HEK293 (cell line): ENCODE data around the gene ZNF521.
A peak's percentile ranks its signal among the peaks of the same experiment; 100 is the strongest.

Experiments used
- MYNN ChIP-seq: fragments of 450-650 bp; formaldehyde crosslinking; IDR thresholded peaks from 2 replicates; pipeline ENCODE4 v1.5.1; 2016; ENCODE audit warnings: missing biosample characterization, missing genetic modification characterization, borderline replicate concordance
- MZF1 ChIP-seq: fragments of 450-650 bp; formaldehyde crosslinking; IDR thresholded peaks from 2 replicates; pipeline ENCODE4 v1.5.1; 2017; ENCODE audit warnings: missing biosample characterization, missing genetic modification characterization, borderline replicate concordance
- OSR2 ChIP-seq: fragments of 450-650 bp; formaldehyde crosslinking; IDR thresholded peaks from 2 replicates; pipeline ENCODE4 v1.5.1; 2016; ENCODE audit warnings: missing biosample characterization, missing genetic modification characterization
- SALL2 ChIP-seq: fragments of 450-650 bp; formaldehyde crosslinking; IDR thresholded peaks from 2 replicates; pipeline ENCODE4 v1.5.0; 2017; ENCODE audit warnings: missing biosample characterization, mild to moderate bottlenecking, missing genetic modification characterization, borderline replicate concordance
- SCRT1 ChIP-seq: fragments of 450-650 bp; formaldehyde crosslinking; IDR thresholded peaks from 2 replicates; pipeline ENCODE4 v1.5.1; 2016; ENCODE audit warnings: missing biosample characterization, missing genetic modification characterization, borderline replicate concordance
- SCRT2 ChIP-seq: fragments of 450-650 bp; formaldehyde crosslinking; IDR thresholded peaks from 2 replicates; pipeline ENCODE4 v1.5.1; 2016; ENCODE audit warnings: missing biosample characterization, missing genetic modification characterization
- SP7 ChIP-seq: fragments of 450-650 bp; formaldehyde crosslinking; IDR thresholded peaks from 2 replicates; pipeline ENCODE4 v1.5.1; 2016; ENCODE audit warnings: missing biosample characterization, missing genetic modification characterization
- TRIM28 ChIP-seq: IDR thresholded peaks from 2 replicates; pipeline ENCODE4 v1.6.1; 2011; ENCODE audit warnings: low read length, control low read depth, borderline replicate concordance
- WT1 ChIP-seq: fragments of 450-650 bp; formaldehyde crosslinking; IDR thresholded peaks from 2 replicates; pipeline ENCODE4 v1.5.1; 2016; ENCODE audit warnings: missing biosample characterization, missing genetic modification characterization
- ZBTB48 ChIP-seq: fragments of 450-650 bp; formaldehyde crosslinking; IDR thresholded peaks from 2 replicates; pipeline ENCODE4 v1.5.1; 2016; ENCODE audit warnings: missing biosample characterization, missing genetic modification characterization
- ZFP41 ChIP-seq: fragments of 450-650 bp; formaldehyde crosslinking; IDR thresholded peaks from 2 replicates; pipeline ENCODE4 v1.5.1; 2016; ENCODE audit warnings: missing biosample characterization, missing genetic modification characterization, borderline replicate concordance
- ZNF133 ChIP-seq: fragments of 450-650 bp; formaldehyde crosslinking; IDR thresholded peaks from 2 replicates; pipeline ENCODE4 v1.5.1; 2016; ENCODE audit warnings: missing biosample characterization, missing genetic modification characterization
- ZNF157 ChIP-seq: fragments of 450-650 bp; formaldehyde crosslinking; IDR thresholded peaks from 2 replicates; pipeline ENCODE4 v1.5.1; 2016; ENCODE audit warnings: missing biosample characterization, missing genetic modification characterization
- ZNF23 ChIP-seq: fragments of 450-650 bp; formaldehyde crosslinking; IDR thresholded peaks from 2 replicates; pipeline ENCODE4 v1.5.1; 2016; ENCODE audit warnings: missing biosample characterization, missing genetic modification characterization, borderline replicate concordance
- ZNF239 ChIP-seq: fragments of 450-650 bp; formaldehyde crosslinking; IDR thresholded peaks from 2 replicates; pipeline ENCODE4 v1.5.1; 2016; ENCODE audit warnings: missing biosample characterization, missing genetic modification characterization
- ZNF341 ChIP-seq: fragments of 450-650 bp; formaldehyde crosslinking; IDR thresholded peaks from 2 replicates; pipeline ENCODE4; 2016; ENCODE audit warnings: low read depth, missing biosample characterization, missing genetic modification characterization
- ZNF404 ChIP-seq: fragments of 450-650 bp; formaldehyde crosslinking; IDR thresholded peaks from 2 replicates; pipeline ENCODE4 v1.5.1; 2017; ENCODE audit warnings: missing biosample characterization, missing genetic modification characterization
- ZNF501 ChIP-seq: fragments of 450-650 bp; formaldehyde crosslinking; IDR thresholded peaks from 2 replicates; pipeline ENCODE4 v1.5.1; 2016; ENCODE audit warnings: missing biosample characterization, missing genetic modification characterization
- ZNF610 ChIP-seq: fragments of 450-650 bp; formaldehyde crosslinking; IDR thresholded peaks from 2 replicates; pipeline ENCODE4 v1.5.1; 2016; ENCODE audit warnings: missing biosample characterization, missing genetic modification characterization, borderline replicate concordance
- ZNF654 ChIP-seq: fragments of 450-650 bp; formaldehyde crosslinking; IDR thresholded peaks from 2 replicates; pipeline ENCODE4 v1.5.1; 2016; ENCODE audit warnings: low read depth, missing biosample characterization, missing genetic modification characterization
- ZNF707 ChIP-seq: fragments of 450-650 bp; formaldehyde crosslinking; IDR thresholded peaks from 2 replicates; pipeline ENCODE4 v1.5.1; 2016; ENCODE audit warnings: missing biosample characterization, missing genetic modification characterization
- ZNF776 ChIP-seq: fragments of 450-650 bp; formaldehyde crosslinking; IDR thresholded peaks from 2 replicates; pipeline ENCODE4 v1.5.0; 2017; ENCODE audit warnings: missing biosample characterization, missing genetic modification characterization, borderline replicate concordance
- ZXDB ChIP-seq: fragments of 450-650 bp; formaldehyde crosslinking; IDR thresholded peaks from 2 replicates; pipeline ENCODE4 v1.5.1; 2016; ENCODE audit warnings: missing biosample characterization, missing genetic modification characterization
- TF ChIP-seq, protein P1 (sequence below): sonication (generic); formaldehyde crosslinking; IDR thresholded peaks from 2 replicates; pipeline ENCODE4 v1.8.1; 2022; ENCODE audit warnings: mild to moderate bottlenecking, moderate library complexity, missing genetic modification reagents
- TF ChIP-seq, protein P2 (sequence below): fragments of 450-650 bp; formaldehyde crosslinking; IDR thresholded peaks from 2 replicates; pipeline ENCODE4 v1.5.1; 2016; ENCODE audit warnings: missing biosample characterization, missing genetic modification characterization
- TF ChIP-seq, protein P3 (sequence below): fragments of 450-650 bp; formaldehyde crosslinking; IDR thresholded peaks from 2 replicates; pipeline ENCODE4 v1.5.1; 2016; ENCODE audit warnings: missing biosample characterization, missing genetic modification characterization
- TF ChIP-seq, protein P4 (sequence below): fragments of 450-650 bp; formaldehyde crosslinking; IDR thresholded peaks from 2 replicates; pipeline ENCODE4 v1.5.1; 2017; ENCODE audit warnings: missing biosample characterization, missing genetic modification characterization
- TF ChIP-seq, protein P5 (sequence below): fragments of 450-650 bp; IDR thresholded peaks from 2 replicates; pipeline ENCODE4 v1.5.1; 2018; ENCODE audit warnings: missing biosample characterization, mild to moderate bottlenecking, missing genetic modification characterization
- TF ChIP-seq, protein P6 (sequence below): fragments of 450-650 bp; formaldehyde crosslinking; IDR thresholded peaks from 2 replicates; pipeline ENCODE4 v1.5.1; 2017; ENCODE audit warnings: missing biosample characterization, missing genetic modification characterization

The ZNF521 gene

DNA sequence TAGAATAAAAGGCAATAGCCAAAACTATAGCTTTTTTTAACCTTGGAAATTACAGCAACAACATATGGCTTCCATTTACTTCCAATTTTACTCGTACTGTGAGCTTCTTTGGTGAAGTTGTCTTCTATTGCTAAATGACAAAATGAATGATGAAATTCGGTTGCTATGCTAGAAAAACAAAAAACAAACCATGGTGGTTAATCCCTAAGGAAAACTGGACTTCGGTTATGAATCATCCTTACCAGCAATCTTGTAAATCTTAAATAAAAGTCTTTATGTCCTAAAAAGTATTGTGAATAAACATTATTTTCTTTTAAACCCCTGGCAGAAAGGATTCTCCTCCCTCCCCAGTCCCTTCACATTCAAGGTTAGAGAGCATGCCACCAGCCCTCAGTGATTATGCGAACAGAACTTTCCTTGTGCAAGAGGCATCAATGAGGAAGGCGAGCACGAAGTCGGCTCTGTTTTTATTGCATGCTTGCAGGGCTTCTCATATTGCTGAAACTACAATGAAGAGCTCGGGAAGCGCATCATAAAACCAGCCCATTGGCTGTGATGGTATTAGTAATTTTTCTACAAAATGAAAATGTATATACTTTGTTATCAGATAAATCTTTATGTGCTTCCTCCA is 62.9 kb downstream of the ZNF521 start (continued):
- TF ChIP-seq ZNF341 (tag by site-specific recombination), result no peak
- TF ChIP-seq ZXDB (tag by site-specific recombination), result 0 out of 2 replicates have a peak, but pooled peaks have one; percentile 52
- TF ChIP-seq ZNF157 (tag by site-specific recombination), result no peak
- no peak for TF ChIP-seq ZNF610 (tag by site-specific recombination)
- TF ChIP-seq, protein P1, sequence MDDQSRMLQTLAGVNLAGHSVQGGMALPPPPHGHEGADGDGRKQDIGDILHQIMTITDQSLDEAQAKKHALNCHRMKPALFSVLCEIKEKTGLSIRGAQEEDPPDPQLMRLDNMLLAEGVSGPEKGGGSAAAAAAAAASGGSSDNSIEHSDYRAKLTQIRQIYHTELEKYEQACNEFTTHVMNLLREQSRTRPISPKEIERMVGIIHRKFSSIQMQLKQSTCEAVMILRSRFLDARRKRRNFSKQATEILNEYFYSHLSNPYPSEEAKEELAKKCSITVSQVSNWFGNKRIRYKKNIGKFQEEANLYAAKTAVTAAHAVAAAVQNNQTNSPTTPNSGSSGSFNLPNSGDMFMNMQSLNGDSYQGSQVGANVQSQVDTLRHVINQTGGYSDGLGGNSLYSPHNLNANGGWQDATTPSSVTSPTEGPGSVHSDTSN, result no peak
- TF ChIP-seq OSR2 (tag by site-specific recombination), result peak; percentile 5; the same call in 1 of the 2 replicates
- TF ChIP-seq ZNF23 (tag by site-specific recombination), result no peak
- TF ChIP-seq ZNF239 (tag by site-specific recombination), result no peak
- TF ChIP-seq TRIM28, result peak; percentile 57; the same call in 1 of the 2 replicates
- peak; percentile 34; the same call in 1 of the 2 replicates for TF ChIP-seq MZF1
- TF ChIP-seq, protein P2, sequence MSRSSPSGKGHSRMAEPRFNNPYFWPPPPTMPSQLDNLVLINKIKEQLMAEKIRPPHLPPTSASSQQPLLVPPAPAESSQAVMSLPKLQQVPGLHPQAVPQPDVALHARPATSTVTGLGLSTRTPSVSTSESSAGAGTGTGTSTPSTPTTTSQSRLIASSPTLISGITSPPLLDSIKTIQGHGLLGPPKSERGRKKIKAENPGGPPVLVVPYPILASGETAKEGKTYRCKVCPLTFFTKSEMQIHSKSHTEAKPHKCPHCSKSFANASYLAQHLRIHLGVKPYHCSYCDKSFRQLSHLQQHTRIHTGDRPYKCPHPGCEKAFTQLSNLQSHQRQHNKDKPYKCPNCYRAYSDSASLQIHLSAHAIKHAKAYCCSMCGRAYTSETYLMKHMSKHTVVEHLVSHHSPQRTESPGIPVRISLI (tag by site-specific recombination), result no peak
- TF ChIP-seq, protein P3, sequence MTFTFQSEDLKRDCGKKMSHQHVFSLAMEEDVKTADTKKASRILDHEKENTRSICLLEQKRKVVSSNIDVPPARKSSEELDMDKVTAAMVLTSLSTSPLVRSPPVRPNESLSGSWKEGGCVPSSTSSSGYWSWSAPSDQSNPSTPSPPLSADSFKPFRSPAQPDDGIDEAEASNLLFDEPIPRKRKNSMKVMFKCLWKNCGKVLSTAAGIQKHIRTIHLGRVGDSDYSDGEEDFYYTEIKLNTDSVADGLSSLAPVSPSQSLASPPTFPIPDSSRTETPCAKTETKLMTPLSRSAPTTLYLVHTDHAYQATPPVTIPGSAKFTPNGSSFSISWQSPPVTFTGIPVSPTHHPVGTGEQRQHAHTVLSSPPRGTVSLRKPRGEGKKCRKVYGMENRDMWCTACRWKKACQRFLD (tag by site-specific recombination), result no peak
- TF ChIP-seq ZNF654 (tag by site-specific recombination), result no peak
- no peak for TF ChIP-seq ZNF501 (tag by site-specific recombination)
- TF ChIP-seq ZNF133 (tag by site-specific recombination), result no peak
- TF ChIP-seq SP7 (tag by site-specific recombination), result no peak
- no peak for TF ChIP-seq ZNF404 (tag by site-specific recombination)
- TF ChIP-seq SALL2 (tag by site-specific recombination), result no peak
- TF ChIP-seq, protein P4, sequence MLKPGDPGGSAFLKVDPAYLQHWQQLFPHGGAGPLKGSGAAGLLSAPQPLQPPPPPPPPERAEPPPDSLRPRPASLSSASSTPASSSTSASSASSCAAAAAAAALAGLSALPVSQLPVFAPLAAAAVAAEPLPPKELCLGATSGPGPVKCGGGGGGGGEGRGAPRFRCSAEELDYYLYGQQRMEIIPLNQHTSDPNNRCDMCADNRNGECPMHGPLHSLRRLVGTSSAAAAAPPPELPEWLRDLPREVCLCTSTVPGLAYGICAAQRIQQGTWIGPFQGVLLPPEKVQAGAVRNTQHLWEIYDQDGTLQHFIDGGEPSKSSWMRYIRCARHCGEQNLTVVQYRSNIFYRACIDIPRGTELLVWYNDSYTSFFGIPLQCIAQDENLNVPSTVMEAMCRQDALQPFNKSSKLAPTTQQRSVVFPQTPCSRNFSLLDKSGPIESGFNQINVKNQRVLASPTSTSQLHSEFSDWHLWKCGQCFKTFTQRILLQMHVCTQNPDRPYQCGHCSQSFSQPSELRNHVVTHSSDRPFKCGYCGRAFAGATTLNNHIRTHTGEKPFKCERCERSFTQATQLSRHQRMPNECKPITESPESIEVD (tag by site-specific recombination), result peak; percentile 94
- no peak for TF ChIP-seq ZNF707 (tag by site-specific recombination)
- no peak for TF ChIP-seq ZNF776
- no peak for TF ChIP-seq ZFP41 (tag by site-specific recombination)
- TF ChIP-seq SCRT2, result no peak
- TF ChIP-seq, protein P5, sequence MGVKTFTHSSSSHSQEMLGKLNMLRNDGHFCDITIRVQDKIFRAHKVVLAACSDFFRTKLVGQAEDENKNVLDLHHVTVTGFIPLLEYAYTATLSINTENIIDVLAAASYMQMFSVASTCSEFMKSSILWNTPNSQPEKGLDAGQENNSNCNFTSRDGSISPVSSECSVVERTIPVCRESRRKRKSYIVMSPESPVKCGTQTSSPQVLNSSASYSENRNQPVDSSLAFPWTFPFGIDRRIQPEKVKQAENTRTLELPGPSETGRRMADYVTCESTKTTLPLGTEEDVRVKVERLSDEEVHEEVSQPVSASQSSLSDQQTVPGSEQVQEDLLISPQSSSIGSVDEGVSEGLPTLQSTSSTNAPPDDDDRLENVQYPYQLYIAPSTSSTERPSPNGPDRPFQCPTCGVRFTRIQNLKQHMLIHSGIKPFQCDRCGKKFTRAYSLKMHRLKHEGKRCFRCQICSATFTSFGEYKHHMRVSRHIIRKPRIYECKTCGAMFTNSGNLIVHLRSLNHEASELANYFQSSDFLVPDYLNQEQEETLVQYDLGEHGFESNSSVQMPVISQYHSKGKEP (tag by site-specific recombination), result peak; percentile 79
- no peak for TF ChIP-seq WT1 (tag by site-specific recombination)
- TF ChIP-seq, protein P6, sequence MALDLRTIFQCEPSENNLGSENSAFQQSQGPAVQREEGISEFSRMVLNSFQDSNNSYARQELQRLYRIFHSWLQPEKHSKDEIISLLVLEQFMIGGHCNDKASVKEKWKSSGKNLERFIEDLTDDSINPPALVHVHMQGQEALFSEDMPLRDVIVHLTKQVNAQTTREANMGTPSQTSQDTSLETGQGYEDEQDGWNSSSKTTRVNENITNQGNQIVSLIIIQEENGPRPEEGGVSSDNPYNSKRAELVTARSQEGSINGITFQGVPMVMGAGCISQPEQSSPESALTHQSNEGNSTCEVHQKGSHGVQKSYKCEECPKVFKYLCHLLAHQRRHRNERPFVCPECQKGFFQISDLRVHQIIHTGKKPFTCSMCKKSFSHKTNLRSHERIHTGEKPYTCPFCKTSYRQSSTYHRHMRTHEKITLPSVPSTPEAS (tag by site-specific recombination), result no peak
- no peak for TF ChIP-seq SCRT1 (tag by site-specific recombination)
- 0 out of 2 replicates have a peak, but pooled peaks have one; percentile 25 for TF ChIP-seq MYNN (tag by site-specific recombination)
- TF ChIP-seq ZBTB48 (tag by site-specific recombination), result 0 out of 2 replicates have a peak, but pooled peaks have one; percentile 30
